ENCODE measurements around the gene CYB561D1.

Gene CYB561D1

DNA sequence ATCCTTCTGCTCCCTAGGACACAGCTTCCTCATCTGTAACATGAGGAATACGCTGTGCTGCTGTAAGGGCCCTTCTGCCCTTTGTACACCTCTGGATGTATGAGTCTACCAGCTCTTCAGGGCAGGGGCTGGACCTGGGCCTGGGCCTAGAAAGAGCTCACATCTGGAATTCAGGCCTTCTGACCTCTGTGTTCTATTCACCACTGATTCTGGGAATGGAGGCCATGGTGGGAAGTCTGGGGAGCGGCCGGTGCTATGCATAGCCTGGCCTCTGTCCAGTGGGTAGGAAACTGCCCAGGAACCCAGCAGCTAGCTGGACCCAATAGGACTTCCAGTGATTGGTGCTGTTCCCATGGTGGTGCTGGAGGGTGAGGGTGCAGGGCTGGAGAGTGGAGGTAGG, 34.8 kb downstream of the CYB561D1 start:
- H3K4me3 ChIP-seq (ENCODE audit: low read depth, low read length): no peak overlapping the region
- no peak for TF ChIP-seq CTCF (IDR thresholded peaks at IDR 0.05; ENCODE audit: low read depth, low read length)
- peaks cover 19% of the 10 kb centered on the region for H3K4me1 ChIP-seq
- H3K36me3 ChIP-seq: no peaks in the 10 kb centered on the region
- no peaks in the 10 kb centered on the region for H3K9me3 ChIP-seq
- H3K27me3 ChIP-seq: no peaks in the 10 kb centered on the region
- no peak for DNase-seq

GRCh38 chr1:109529881-109530456, 36.1 kb downstream of the CYB561D1 start:
- H3K36me3 ChIP-seq: no peaks in the 10 kb centered on the region
- no peaks in the 10 kb centered on the region for H3K27me3 ChIP-seq
- H3K9me3 ChIP-seq: no peaks in the 10 kb centered on the region
- H3K4me3 ChIP-seq (ENCODE audit: low read depth, low read length): no peak overlapping the region
- peak; percentile 29 for DNase-seq
- peaks cover 19% of the 10 kb centered on the region for H3K4me1 ChIP-seq
- no peak for TF ChIP-seq CTCF (IDR thresholded peaks at IDR 0.05; ENCODE audit: low read depth, low read length)

DNA sequence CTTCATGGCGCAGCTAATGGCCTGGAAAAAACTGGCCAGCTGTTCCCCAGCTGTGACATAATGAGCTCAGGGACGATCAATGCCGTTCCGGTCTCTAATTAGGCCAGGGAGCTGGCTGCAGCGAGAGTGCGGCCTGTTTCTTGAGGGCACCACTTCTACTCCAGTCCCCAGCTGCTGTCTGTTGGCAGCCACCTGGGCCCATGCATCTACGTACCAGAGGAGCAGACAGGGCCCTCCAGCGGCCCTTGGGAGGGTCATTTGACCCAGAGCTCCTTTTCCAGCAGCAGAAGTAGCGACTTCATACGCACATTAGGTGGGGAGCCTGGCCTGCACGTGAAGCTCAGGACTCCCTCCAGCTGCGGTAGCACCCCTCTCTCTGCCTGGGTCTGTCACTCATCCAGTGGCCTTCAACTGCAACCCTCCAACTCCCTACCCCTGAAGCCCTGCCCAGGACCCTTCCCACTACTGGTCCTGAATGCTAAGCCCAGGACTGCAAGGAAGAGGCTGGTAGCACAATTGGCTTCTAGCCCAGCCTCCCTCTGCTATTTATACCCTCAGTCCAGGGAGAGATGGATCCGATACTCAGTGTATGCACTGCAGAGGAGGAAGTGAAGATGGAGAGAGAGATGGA, 36.7 kb downstream of the CYB561D1 start:
- peak; percentile 58 for DNase-seq
- H3K9me3 ChIP-seq: no peaks in the 10 kb centered on the region
- no peaks in the 10 kb centered on the region for H3K27me3 ChIP-seq
- no peak for TF ChIP-seq CTCF (IDR thresholded peaks at IDR 0.05; ENCODE audit: low read depth, low read length)
- H3K4me3 ChIP-seq (ENCODE audit: low read depth, low read length): no peak overlapping the region
- peaks cover 19% of the 10 kb centered on the region for H3K4me1 ChIP-seq
- no peaks in the 10 kb centered on the region for H3K36me3 ChIP-seq

- Histone ChIP-seq H3K27me3 (no peaks in the 10 kb centered on the region), H3K36me3 (no peaks in the 10 kb centered on the region), H3K9me3 (no peaks in the 10 kb centered on the region), H3K4me3 (ENCODE audit: low read depth, low read length) (no peak overlapping the region), H3K4me1 (peaks cover 19% of the 10 kb centered on the region)
- DNase-seq: no peak
- TF ChIP-seq CTCF (IDR thresholded peaks at IDR 0.05; ENCODE audit: low read depth, low read length): no peak
Measured at GRCh38 chr1:109531380-109531779, 37.5 kb downstream of the CYB561D1 start.

DNA sequence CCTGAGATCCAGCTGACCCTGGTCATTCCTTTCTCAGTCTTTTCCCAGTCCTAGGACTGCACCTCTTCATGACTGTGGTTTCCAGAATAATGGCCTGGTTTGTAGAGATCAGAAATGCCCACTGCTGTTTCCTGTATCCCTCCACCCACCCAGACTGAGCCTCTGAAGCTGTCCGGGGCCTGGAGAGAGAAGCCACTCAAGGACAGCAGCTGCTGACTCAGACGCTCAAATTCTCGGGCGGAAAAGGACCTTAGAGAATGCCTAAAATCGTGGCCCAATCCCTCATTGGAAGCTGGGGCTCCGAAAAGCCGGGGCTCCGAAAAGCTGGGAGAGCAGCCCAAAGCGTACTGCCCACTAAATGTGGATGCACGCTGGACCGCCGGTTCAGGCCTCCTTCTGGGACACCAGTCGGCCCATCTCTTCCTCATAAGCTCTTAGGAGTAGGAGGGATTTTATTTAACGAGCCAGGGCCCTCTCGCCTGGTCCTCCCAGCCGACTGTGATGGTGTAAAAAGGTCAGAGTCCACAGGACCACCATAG, 38.0 kb downstream of the CYB561D1 start:
- TF ChIP-seq CTCF (IDR thresholded peaks at IDR 0.05; ENCODE audit: low read depth, low read length): no peak
- H3K27me3 ChIP-seq: no peaks in the 10 kb centered on the region
- no peaks in the 10 kb centered on the region for H3K36me3 ChIP-seq
- no peak for DNase-seq
- H3K4me1 ChIP-seq: peaks cover 19% of the 10 kb centered on the region
- H3K4me3 ChIP-seq (ENCODE audit: low read depth, low read length): no peak overlapping the region
- no peaks in the 10 kb centered on the region for H3K9me3 ChIP-seq
